Gastrocnemius medialis (tissue), 4 donors: ENCODE results near the gene P2RY14. TPM values are rescaled to one million over a fixed set of nuclear protein-coding genes. Genes with fewer than 3 reads are reported as not detected.

Source experiments
- ATAC-seq, 2 donors: fragments of 150-250 bp; one replicate each; pipeline ENCODE4 v1.9.1; 2016
- DNase-seq, 2 donors: peaks; one replicate each; pipeline ENCODE4 v3.0.0-alpha.2; 2019
- H3K27ac ChIP-seq, 4 donors: fragments of 200-600 bp; sonication (generic); 1 replicate in 1 of 4; 2 replicates in 3 of 4; pipeline ENCODE4 v1.5.1; 2016 to 2018; ENCODE audit warnings: mild to moderate bottlenecking in 2 of 4, moderate library complexity in 1 of 4
- H3K27me3 ChIP-seq, 3 donors: fragments of 200-600 bp; sonication (generic) in 2 of 3; 1 replicate in 1 of 3; 2 replicates in 2 of 3; pipeline versions ENCODE4 v1.5.1 to v1.6.0; 2016 to 2019; ENCODE audit warnings: mild to moderate bottlenecking in 1 of 3, moderate library complexity in 1 of 3
- H3K36me3 ChIP-seq, 2 donors: fragments of 200-600 bp; sonication (generic) in 1 of 2; one replicate each; pipeline ENCODE4 v1.5.1; 2017 to 2018
- H3K4me1 ChIP-seq, 2 donors: fragments of 200-600 bp; sonication (generic) in 1 of 2; one replicate each; pipeline ENCODE4 v1.5.1; 2016 to 2017; ENCODE audit warnings: mild to moderate bottlenecking in 2 of 2
- H3K4me3 ChIP-seq, 4 donors: fragments of 200-600 bp; sonication (generic) in 3 of 4; 1 replicate in 1 of 4; 2 replicates in 3 of 4; pipeline ENCODE4 v1.5.1; 2016 to 2019; ENCODE audit warnings: mild to moderate bottlenecking in 2 of 4
- H3K9me3 ChIP-seq, 3 donors: fragments of 200-600 bp; sonication (generic) in 2 of 3; 1 replicate in 1 of 3; 2 replicates in 2 of 3; pipeline ENCODE4 v1.5.1; 2016 to 2019
- CTCF ChIP-seq, 5 experiments: fragments of 450-650 bp in 3 of 5; fragments of 200-600 bp in 2 of 5; sonication (generic) in 2 of 5; IDR thresholded peaks in 4 of 5; conservative IDR thresholded peaks in 1 of 5; 1 replicate in 4 of 5; 2 replicates in 1 of 5; pipeline ENCODE4 v1.5.1; 2016 to 2019; ENCODE audit warnings: antibody characterized with exemption in 5 of 5, mild to moderate bottlenecking in 3 of 5, moderate library complexity in 3 of 5
- POLR2A ChIP-seq, 2 donors: fragments of 450-650 bp; IDR thresholded peaks; one replicate each; pipeline ENCODE4 v1.6.1; 2017; ENCODE audit warnings: antibody characterized with exemption in 2 of 2, mild to moderate bottlenecking in 2 of 2, moderate library complexity in 2 of 2
- in situ Hi-C, 4 donors: fragments of 200-750 bp; cut with MboI; loops; one replicate each; pipeline versions ENCODE4 v1.15.0 to v1.8.0; 2017; ENCODE audit warnings: low sequenced_read_pairs in 4 of 4
- intact Hi-C: fragments of 100-400 bp; cut with DNase I; formaldehyde crosslinking; loops from one replicate; pipeline ENCODE4 v1.15.1; 2023; ENCODE audit warnings: low total_unique reads
- total RNA-seq, 4 donors: library from RNA; depleted of rRNA; stranded (reverse); fragments of >200 nt; gene quantifications; one replicate each; pipeline versions ENCODE4 v1.1.0 to v1.2.3, GENCODE V29; 2016

The P2RY14 gene
- total RNA-seq, 4 donors from 2014 or later, result 3.3 to 5.2 (median 3.8) TPM

GRCh38 chr3:151228666-151229040 is 49.7 kb downstream of the P2RY14 start:
- ATAC-seq, result no peak
- peak overlapping the region; percentile 21 to 78 (median 46) for H3K27ac ChIP-seq
- in situ Hi-C loops, result loop anchor here in 2 of 4 donors (5.0 to 10.0 kb wide), 4 partner anchors 49 to 61 kb away; partner anchors contain the start of gene P2RY14 (in 1 of the 2)

GRCh38 chr3:151227807-151228665 is 50.3 kb downstream of the P2RY14 start:
- Histone ChIP-seq H3K27me3 (no peaks in the 10 kb centered on the region), H3K27ac (peak overlapping the region; percentile 64 to 78 (median 70)), H3K4me3 (no peak overlapping the region), H3K36me3 (no peaks in the 10 kb centered on the region), H3K9me3 (no peaks in the 10 kb centered on the region), H3K4me1 (peaks cover 10 to 20% of the 10 kb centered on the region in 2 donors)
- ATAC-seq (peak; percentile 53 to 74), DNase-seq (peak; percentile 27 to 50)
- in situ Hi-C loops (loop anchor here in 2 of 4 donors (5.0 to 10.0 kb wide), 4 partner anchors 49 to 61 kb away; partner anchors contain the start of gene P2RY14 (in 1 of the 2)), intact Hi-C loops (loop anchor here (1.0 to 10.0 kb wide), 3 partner anchors 60 to 607 kb away; no protein-coding TSS in a partner anchor)
- TF ChIP-seq POLR2A (IDR thresholded peaks at IDR 0.05) (no peak), CTCF (IDR thresholded peaks at IDR 0.05 in 4 of 5, conservative IDR thresholded peaks at IDR 0.05 in 1 of 5) (peak; percentile 76 to 90 (median 86))

More at GRCh38 chr3:151228666-151229040, 49.7 kb downstream of the P2RY14 start:
- H3K4me1 ChIP-seq, result peaks cover 10 to 20% of the 10 kb centered on the region in 2 donors
- H3K4me3 ChIP-seq, result no peak overlapping the region
- no peaks in the 10 kb centered on the region for H3K36me3 ChIP-seq
- TF ChIP-seq CTCF (IDR thresholded peaks at IDR 0.05 in 4 of 5, conservative IDR thresholded peaks at IDR 0.05 in 1 of 5) (no peak), POLR2A (IDR thresholded peaks at IDR 0.05) (no peak)
- intact Hi-C loops, result loop anchor here (10.0 kb wide), 1 partner anchor 606 kb away; no protein-coding TSS in a partner anchor
- DNase-seq, result no peak
- no peaks in the 10 kb centered on the region for H3K27me3 ChIP-seq
- no peaks in the 10 kb centered on the region for H3K9me3 ChIP-seq

GRCh38 chr3:151227266-151227806 is 51.0 kb downstream of the P2RY14 start:
- H3K9me3 ChIP-seq, result no peaks in the 10 kb centered on the region
- DNase-seq (no peak), ATAC-seq (peak; percentile 21 to 42)
- intact Hi-C loops (loop anchor here (1.0 to 10.0 kb wide), 3 partner anchors 59 to 607 kb away; no protein-coding TSS in a partner anchor), in situ Hi-C loops (loop anchor here in 2 of 4 donors (5.0 to 10.0 kb wide), 4 partner anchors 50 to 60 kb away; partner anchors contain the start of gene P2RY14 (in 1 of the 2))
- H3K27ac ChIP-seq, result peak overlapping the region; percentile 64 to 78 (median 70)
- H3K4me1 ChIP-seq, result peaks cover 10 to 20% of the 10 kb centered on the region in 2 donors
- no peaks in the 10 kb centered on the region for H3K27me3 ChIP-seq
- H3K4me3 ChIP-seq, result no peak overlapping the region
- TF ChIP-seq POLR2A (IDR thresholded peaks at IDR 0.05), result no peak
- TF ChIP-seq CTCF (IDR thresholded peaks at IDR 0.05 in 4 of 5, conservative IDR thresholded peaks at IDR 0.05 in 1 of 5), result no peak
- no peaks in the 10 kb centered on the region for H3K36me3 ChIP-seq

- Histone ChIP-seq H3K36me3 (no peaks in the 10 kb centered on the region), H3K27ac (peak overlapping the region; percentile 64 to 78 (median 70)), H3K27me3 (no peaks in the 10 kb centered on the region), H3K4me3 (no peak overlapping the region), H3K9me3 (no peaks in the 10 kb centered on the region), H3K4me1 (peaks cover 10 to 20% of the 10 kb centered on the region in 2 donors)
- ATAC-seq (peak; percentile 55 to 74), DNase-seq (peak; percentile 39 to 41)
- intact Hi-C loops, result loop anchor here (1.0 to 10.0 kb wide), 4 partner anchors 56 to 608 kb away; no protein-coding TSS in a partner anchor
- in situ Hi-C loops, result loop anchor here in 2 of 4 donors (5.0 to 10.0 kb wide), 4 partner anchors 50 to 60 kb away; partner anchors contain the start of gene P2RY14 (in 1 of the 2)
- no peak for TF ChIP-seq CTCF (IDR thresholded peaks at IDR 0.05 in 4 of 5, conservative IDR thresholded peaks at IDR 0.05 in 1 of 5)
- no peak for TF ChIP-seq POLR2A (IDR thresholded peaks at IDR 0.05)
Measured at GRCh38 chr3:151226825-151227224, 51.5 kb downstream of the P2RY14 start.
